HG03060 (cell line): ENCODE measurements around the gene ARRB2.

Source experiments
- ATAC-seq: cut with Tn5 transposase; IDR thresholded peaks from one replicate; pipeline ENCODE4 v1.9.1; 2021; ENCODE audit warnings: low read depth, moderate number of reproducible peaks; ENCODE audit not compliant: unreplicated experiment

Gene ARRB2

GRCh38 chr17:4748686-4749085, 38.3 kb downstream of the ARRB2 start:
- ATAC-seq: no peak

GRCh38 chr17:4750606-4751005, 40.2 kb downstream of the ARRB2 start:
- no peak for ATAC-seq

- ATAC-seq: no peak
Observed at GRCh38 chr17:4751932-4752331, 41.5 kb downstream of the ARRB2 start.

GRCh38 chr17:4753392-4753791, 43.0 kb downstream of the ARRB2 start:
- ATAC-seq: no peak

- no peak for ATAC-seq
Observed at GRCh38 chr17:4759776-4760236, 49.4 kb downstream of the ARRB2 start.

- ATAC-seq: no peak
Observed at GRCh38 chr17:4764595-4764994, 54.2 kb downstream of the ARRB2 start.

GRCh38 chr17:4766201-4766600, 55.8 kb downstream of the ARRB2 start:
- no peak for ATAC-seq

GRCh38 chr17:4766723-4767122, 56.3 kb downstream of the ARRB2 start:
- no peak for ATAC-seq

- ATAC-seq: no peak
Observed at GRCh38 chr17:4768298-4768697, 57.9 kb downstream of the ARRB2 start.

GRCh38 chr17:4769628-4770027, 59.2 kb downstream of the ARRB2 start:
- ATAC-seq: no peak
